B cell (primary cell): ENCODE results near the gene GRK3. TPM values are rescaled to one million over a fixed set of nuclear protein-coding genes. Genes with fewer than 3 reads are reported as not detected.
"Not testable (repeated sequence)": the region's sequence is repeated elsewhere in the genome, so short reads cannot be mapped to it uniquely, and the experiment has no call there.

Experiments used
- ATAC-seq: fragments of 200-7000 bp; cut with Tn5 transposase; one replicate; pipeline ENCODE4 v1.10.0; 2021; ENCODE audit warnings: low read depth, mild to moderate bottlenecking, moderate number of reproducible peaks, moderate library complexity
- CTCF ChIA-PET: fragments of 350-600 bp; sonication (Branson Sonifier 250); formaldehyde crosslinking; loops from one replicate; lab custom pipeline; 2021; ENCODE audit warnings: antibody characterized with exemption, inconsistent platforms; lab: Charles Lee
- POLR2A ChIA-PET: fragments of 350-600 bp; sonication (Branson Sonifier 250); formaldehyde crosslinking; loops from one replicate; lab custom pipeline; 2021; ENCODE audit warnings: antibody characterized with exemption; lab: Charles Lee
- DNase-seq: peaks from one replicate; pipeline ENCODE4 v3.0.0; 2013
- H2AFZ ChIP-seq: 2 replicates; pipeline ENCODE4 v1.6.1; 2012; ENCODE audit warnings: mild to moderate bottlenecking, low read depth, low read length; ENCODE audit not compliant: insufficient read depth, poor library complexity, severe bottlenecking
- H3K27ac ChIP-seq, 2 donors: 1 replicate in 1 of 2; 2 replicates in 1 of 2; pipeline ENCODE4 v1.5.1; 2012 to 2013; ENCODE audit warnings: low read length in 2 of 2, mild to moderate bottlenecking in 2 of 2, moderate library complexity in 1 of 2
- H3K27me3 ChIP-seq, 4 experiments: fragments of 200-600 bp in 1 of 4; sonication (generic) in 1 of 4; replicated peaks in 1 of 4; 1 replicate in 2 of 4; 2 replicates in 2 of 4; pipeline versions ENCODE4 v1.6.1 to v1.7.0; 2013 to 2016; ENCODE audit warnings: low read length in 3 of 4, mild to moderate bottlenecking in 2 of 4, mixed read lengths in 1 of 4, moderate library complexity in 1 of 4; ENCODE audit not compliant: insufficient read depth in 4 of 4, control insufficient read depth in 3 of 4; ENCODE audit errors: control extremely low read depth in 1 of 4
- H3K36me3 ChIP-seq, 2 experiments: replicated peaks in 1 of 2; 1 replicate in 1 of 2; 2 replicates in 1 of 2; pipeline versions ENCODE4 v1.6.1 to v1.7.1; 2013; ENCODE audit warnings: low read length in 1 of 2; ENCODE audit not compliant: insufficient read depth in 2 of 2, control insufficient read depth in 1 of 2; ENCODE audit errors: control extremely low read depth in 1 of 2, extremely low read depth in 1 of 2
- H3K4me1 ChIP-seq, 2 donors: fragments of 200-600 bp in 1 of 2; sonication (generic) in 1 of 2; 1 replicate in 1 of 2; 2 replicates in 1 of 2; pipeline versions ENCODE4 v1.5.1 to v1.6.1; 2013 to 2017; ENCODE audit warnings: low read length in 2 of 2; ENCODE audit not compliant: control insufficient read depth in 2 of 2, insufficient read depth in 2 of 2
- H3K4me2 ChIP-seq: replicated peaks from 2 replicates; pipeline ENCODE3; 2012; ENCODE audit warnings: mild to moderate bottlenecking, low read depth, low read length; ENCODE audit not compliant: poor library complexity, severe bottlenecking
- H3K4me3 ChIP-seq, 5 experiments: fragments of 200-600 bp in 1 of 5; sonication (generic) in 1 of 5; 1 replicate in 3 of 5; 2 replicates in 2 of 5; pipeline versions ENCODE4 v1.5.1 to v1.7.0; 2011 to 2016; ENCODE audit warnings: low read length in 4 of 5, mild to moderate bottlenecking in 4 of 5, low read depth in 2 of 5, control low read depth in 1 of 5, moderate library complexity in 1 of 5; ENCODE audit not compliant: insufficient read depth in 1 of 5; ENCODE audit errors: control extremely low read depth in 1 of 5, extremely low read depth in 1 of 5
- H3K79me2 ChIP-seq: fragments of 200-600 bp; sonication (generic); one replicate; pipeline ENCODE4 v1.6.0; 2016; ENCODE audit warnings: low read length; ENCODE audit not compliant: control insufficient read depth, insufficient read depth
- H3K9ac ChIP-seq: fragments of 200-600 bp; sonication (generic); 2 replicates; pipeline ENCODE4 v1.6.1; 2017; ENCODE audit warnings: mild to moderate bottlenecking, low read length, moderate library complexity
- H3K9me3 ChIP-seq, 3 donors: one replicate each; pipeline versions ENCODE4 v1.6.1 to v1.7.1; 2013; ENCODE audit warnings: low read length in 2 of 3; ENCODE audit not compliant: control insufficient read depth in 2 of 3, insufficient read depth in 1 of 3; ENCODE audit errors: control extremely low read depth in 1 of 3
- H4K20me1 ChIP-seq: 2 replicates; pipeline ENCODE4 v1.6.0; 2012; ENCODE audit warnings: mild to moderate bottlenecking, low read length; ENCODE audit not compliant: insufficient read depth, control insufficient read depth, poor library complexity, severe bottlenecking
- H3K27ac Mint-ChIP-seq: one replicate; pipeline ENCODE4 v1.8.0; 2021; ENCODE audit warnings: mixed read lengths
- H3K27me3 Mint-ChIP-seq: one replicate; pipeline ENCODE4 v1.8.0; 2021; ENCODE audit warnings: mixed read lengths
- H3K4me1 Mint-ChIP-seq: one replicate; pipeline ENCODE4 v1.8.0; 2021; ENCODE audit warnings: mixed read lengths
- H3K4me3 Mint-ChIP-seq: one replicate; pipeline ENCODE4 v1.8.0; 2021; ENCODE audit warnings: mixed read lengths
- H3K9me3 Mint-ChIP-seq: one replicate; pipeline ENCODE4 v1.8.0; 2022; ENCODE audit warnings: mixed read lengths; ENCODE audit not compliant: insufficient read depth
- EZH2 ChIP-seq: IDR thresholded peaks from 2 replicates; pipeline ENCODE4 v1.6.1; 2012; ENCODE audit warnings: borderline replicate concordance, low read depth, mild to moderate bottlenecking, moderate library complexity, low read length; ENCODE audit not compliant: insufficient read depth, poor library complexity, severe bottlenecking
- WGBS: methylation state at CpG from one replicate; pipeline ENCODE4 v1.1.5; 2013; ENCODE audit warnings: missing lambda C conversion rate; ENCODE audit not compliant: insufficient coverage; 5-methylcytosine and 5-hydroxymethylcytosine counted together
- intact Hi-C: fragments of 100-400 bp; cut with micrococcal nuclease; formaldehyde crosslinking; loops from one replicate; pipeline ENCODE4 v1.10.0; 2022
- polyA plus RNA-seq: library from polyadenylated mRNA; depleted of rRNA; stranded (reverse); fragments of >200 nt; gene quantifications from 2 replicates; pipeline ENCODE4 v1.2.3, GENCODE V29; 2012
- total RNA-seq, 2 donors: library from RNA; stranded (reverse); fragments of 120-200 nt in 1 of 2; gene quantifications; 1 replicate in 1 of 2; 2 replicates in 1 of 2; pipeline versions ENCODE4 v1.2.3 to v1.2.4, GENCODE V29; 2013 to 2022
- TF ChIP-seq, protein P1 (sequence below): fragments of 200-600 bp; IDR thresholded peaks from one replicate; pipeline ENCODE4 v1.8.0; 2022; ENCODE audit warnings: antibody characterized with exemption, mild to moderate bottlenecking

The GRK3 gene
- total and polyA plus RNA-seq, 2 donors (not counting 1 experiment from before 2014, with no cell fraction given): 17.6 to 61.0 TPM

DNA sequence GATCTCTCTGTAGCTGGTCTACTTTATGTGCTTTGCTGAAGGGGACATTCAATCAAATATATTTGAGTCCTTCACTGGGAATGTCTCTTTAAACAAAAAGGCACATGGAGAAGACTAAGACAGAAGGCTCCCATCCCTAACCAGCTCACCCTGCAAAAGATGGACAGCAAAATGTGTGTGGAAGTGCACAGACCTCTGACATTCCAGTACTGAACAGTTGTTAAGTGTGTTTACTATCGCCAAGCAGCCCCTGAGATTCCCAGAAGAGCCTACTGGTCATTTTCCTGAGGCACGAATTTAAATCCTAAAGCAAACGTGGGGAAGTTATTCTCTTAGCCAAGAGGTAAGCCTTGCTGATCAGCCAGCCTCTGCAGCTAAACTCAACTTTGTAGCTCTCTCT is 50.3 kb downstream of the GRK3 start:
- H3K4me2 ChIP-seq, H3K9me3 Mint-ChIP-seq, DNase-seq, H3K36me3 ChIP-seq, H3K27ac ChIP-seq, POLR2A ChIA-PET, intact Hi-C loops, H3K4me1 ChIP-seq, ATAC-seq, H3K27me3 ChIP-seq, H3K27me3 Mint-ChIP-seq, H3K4me3 ChIP-seq, H3K27ac Mint-ChIP-seq, H2AFZ ChIP-seq, H3K9me3 ChIP-seq, H3K4me3 Mint-ChIP-seq, H3K9ac ChIP-seq: not testable (repeated sequence)
- 88% methylated on average over 3 of the region's 3 CpGs for WGBS
- CTCF ChIA-PET: interaction anchor here (1.5 kb wide), 1 partner anchor 71 kb away, joined by 4 read pairs; no protein-coding TSS in a partner anchor
- peaks cover 81% of the 10 kb centered on the region for H3K79me2 ChIP-seq
- peaks cover 29% of the 10 kb centered on the region for H3K4me1 Mint-ChIP-seq
- H4K20me1 ChIP-seq: peaks cover 60% of the 10 kb centered on the region

DNA sequence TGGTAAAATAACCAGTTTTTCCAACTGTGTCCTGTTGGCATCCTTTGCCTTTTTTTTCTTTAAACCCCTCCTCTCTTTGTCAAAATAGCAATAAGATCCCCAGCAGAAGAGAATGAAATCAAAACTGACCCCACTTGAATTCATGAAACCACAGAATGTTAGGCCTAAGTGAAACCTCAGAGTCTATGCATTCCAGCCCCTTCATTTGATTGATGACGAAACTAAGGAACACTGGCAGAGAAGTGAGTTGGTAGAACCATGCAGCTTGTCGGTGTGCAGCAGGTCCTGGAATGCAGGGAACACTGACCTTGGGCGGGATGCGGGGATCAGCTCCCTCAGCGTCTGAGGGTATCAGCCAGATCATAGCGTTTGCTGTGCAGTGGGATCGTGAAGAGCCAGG is 57.5 kb downstream of the GRK3 start:
- H3K9ac ChIP-seq: no peak overlapping the region
- no peak overlapping the region for H3K4me3 ChIP-seq
- no peak overlapping the region for H2AFZ ChIP-seq
- H3K27ac Mint-ChIP-seq: peak overlapping the region; percentile 10
- no peak for ATAC-seq
- DNase-seq: no peak
- no peak overlapping the region for H3K27ac ChIP-seq
- 93% methylated on average over 7 of the region's 7 CpGs for WGBS
- H3K27me3 Mint-ChIP-seq: no peaks in the 10 kb centered on the region
- no peaks in the 10 kb centered on the region for H3K9me3 ChIP-seq
- intact Hi-C loops: no loop called here
- POLR2A ChIA-PET: no interaction called here
- H3K4me3 Mint-ChIP-seq: no peak overlapping the region
- H3K27me3 ChIP-seq: no peaks in the 10 kb centered on the region
- no peak overlapping the region for H3K4me2 ChIP-seq
- peaks cover 67% of the 10 kb centered on the region for H3K4me1 Mint-ChIP-seq
- peaks cover 85% of the 10 kb centered on the region for H4K20me1 ChIP-seq
- TF ChIP-seq EZH2: no peak
- TF ChIP-seq, protein P1, sequence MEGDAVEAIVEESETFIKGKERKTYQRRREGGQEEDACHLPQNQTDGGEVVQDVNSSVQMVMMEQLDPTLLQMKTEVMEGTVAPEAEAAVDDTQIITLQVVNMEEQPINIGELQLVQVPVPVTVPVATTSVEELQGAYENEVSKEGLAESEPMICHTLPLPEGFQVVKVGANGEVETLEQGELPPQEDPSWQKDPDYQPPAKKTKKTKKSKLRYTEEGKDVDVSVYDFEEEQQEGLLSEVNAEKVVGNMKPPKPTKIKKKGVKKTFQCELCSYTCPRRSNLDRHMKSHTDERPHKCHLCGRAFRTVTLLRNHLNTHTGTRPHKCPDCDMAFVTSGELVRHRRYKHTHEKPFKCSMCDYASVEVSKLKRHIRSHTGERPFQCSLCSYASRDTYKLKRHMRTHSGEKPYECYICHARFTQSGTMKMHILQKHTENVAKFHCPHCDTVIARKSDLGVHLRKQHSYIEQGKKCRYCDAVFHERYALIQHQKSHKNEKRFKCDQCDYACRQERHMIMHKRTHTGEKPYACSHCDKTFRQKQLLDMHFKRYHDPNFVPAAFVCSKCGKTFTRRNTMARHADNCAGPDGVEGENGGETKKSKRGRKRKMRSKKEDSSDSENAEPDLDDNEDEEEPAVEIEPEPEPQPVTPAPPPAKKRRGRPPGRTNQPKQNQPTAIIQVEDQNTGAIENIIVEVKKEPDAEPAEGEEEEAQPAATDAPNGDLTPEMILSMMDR: no peak
- H3K4me1 ChIP-seq: peaks cover 26 to 31% of the 10 kb centered on the region in 2 donors
- CTCF ChIA-PET: interaction anchor here (0.8 kb wide), 1 partner anchor 138 kb away, joined by 3 read pairs; no protein-coding TSS in a partner anchor
- H3K79me2 ChIP-seq: peaks cover 90% of the 10 kb centered on the region
- H3K36me3 ChIP-seq: peaks cover 0 to 9% of the 10 kb centered on the region in 2 experiments
- H3K9me3 Mint-ChIP-seq: no peaks in the 10 kb centered on the region
